Measurements from ENCODE around the gene BEND6. TPM values are rescaled to one million over a fixed set of nuclear protein-coding genes. Genes with fewer than 3 reads are reported as not detected.

The BEND6 gene
- total and polyA plus RNA-seq, 2 donors (not counting 1 experiment from before 2014, with no cell fraction given), result not detected

- TF ChIP-seq EZH2 (IDR thresholded peaks at IDR 0.05; ENCODE audit: borderline replicate concordance, insufficient read depth, low read depth, low read length, poor library complexity, severe bottlenecking), result no peak
- no peak for TF ChIP-seq CTCF (IDR thresholded peaks at IDR 0.05)
- Histone ChIP-seq H3K27me3 (replicated peaks in 1 of 4; ENCODE audit: control extremely low read depth in 1 of 4, control insufficient read depth in 3 of 4, insufficient read depth in 4 of 4, low read length in 3 of 4) (no peaks in the 10 kb centered on the region), H3K9me3 (ENCODE audit: control extremely low read depth in 1 of 3, control insufficient read depth in 2 of 3, insufficient read depth in 1 of 3, low read length in 2 of 3) (peaks cover under 1 to 6% (median 6%) of the 10 kb centered on the region in 3 donors), H4K20me1 (ENCODE audit: control insufficient read depth, insufficient read depth, low read length, poor library complexity, severe bottlenecking) (no peaks in the 10 kb centered on the region), H3K4me2 (replicated peaks; ENCODE audit: low read depth, low read length, poor library complexity, severe bottlenecking) (no peak overlapping the region), H3K4me3 (ENCODE audit: control extremely low read depth in 1 of 5, extremely low read depth in 1 of 5, insufficient read depth in 1 of 5, low read depth in 2 of 5, low read length in 4 of 5) (no peak overlapping the region), H3K27ac (ENCODE audit: low read length in 2 of 2) (no peak overlapping the region), H3K36me3 (replicated peaks in 1 of 2; ENCODE audit: control extremely low read depth in 1 of 2, control insufficient read depth in 1 of 2, extremely low read depth in 1 of 2, insufficient read depth in 2 of 2, low read length in 1 of 2) (no peaks in the 10 kb centered on the region), H3K79me2 (ENCODE audit: control insufficient read depth, insufficient read depth, low read length) (no peaks in the 10 kb centered on the region), H3K4me1 (ENCODE audit: control insufficient read depth in 2 of 2, insufficient read depth in 2 of 2, low read length in 2 of 2) (no peaks in the 10 kb centered on the region), H2AFZ (ENCODE audit: insufficient read depth, low read depth, low read length, poor library complexity, severe bottlenecking) (no peak overlapping the region), H3K9ac (ENCODE audit: low read length) (no peak overlapping the region)
- Mint-ChIP-seq H3K27me3 (peaks cover 17% of the 10 kb centered on the region), H3K9me3 (ENCODE audit: insufficient read depth) (no peaks in the 10 kb centered on the region), H3K4me3 (no peak overlapping the region), H3K4me1 (no peaks in the 10 kb centered on the region), H3K27ac (no peak overlapping the region)
- ChIA-PET POLR2A (no interaction called here), CTCF (no interaction called here)
- ATAC-seq (ENCODE audit: low read depth) (no peak), DNase-seq (no peak)
- 79% methylated on average over 2 of the region's 4 CpGs for WGBS (ENCODE audit: insufficient coverage)
- intact Hi-C loops (cut with micrococcal nuclease), result no loop called here
Observed at GRCh38 chr6:56936466-56936865, 18.4 kb upstream of the BEND6 start.

GRCh38 chr6:56938649-56939191, 16.2 kb upstream of the BEND6 start:
- Histone ChIP-seq H3K27ac (ENCODE audit: low read length in 2 of 2) (no peak overlapping the region), H3K9me3 (ENCODE audit: control extremely low read depth in 1 of 3, control insufficient read depth in 2 of 3, insufficient read depth in 1 of 3, low read length in 2 of 3) (peaks cover 3 to 13% (median 10%) of the 10 kb centered on the region in 3 donors), H3K79me2 (ENCODE audit: control insufficient read depth, insufficient read depth, low read length) (no peaks in the 10 kb centered on the region), H4K20me1 (ENCODE audit: control insufficient read depth, insufficient read depth, low read length, poor library complexity, severe bottlenecking) (no peaks in the 10 kb centered on the region), H2AFZ (ENCODE audit: insufficient read depth, low read depth, low read length, poor library complexity, severe bottlenecking) (no peak overlapping the region), H3K4me3 (ENCODE audit: control extremely low read depth in 1 of 5, extremely low read depth in 1 of 5, insufficient read depth in 1 of 5, low read depth in 2 of 5, low read length in 4 of 5) (no peak overlapping the region), H3K4me2 (replicated peaks; ENCODE audit: low read depth, low read length, poor library complexity, severe bottlenecking) (no peak overlapping the region), H3K36me3 (replicated peaks in 1 of 2; ENCODE audit: control extremely low read depth in 1 of 2, control insufficient read depth in 1 of 2, extremely low read depth in 1 of 2, insufficient read depth in 2 of 2, low read length in 1 of 2) (no peaks in the 10 kb centered on the region), H3K27me3 (replicated peaks in 1 of 4; ENCODE audit: control extremely low read depth in 1 of 4, control insufficient read depth in 3 of 4, insufficient read depth in 4 of 4, low read length in 3 of 4) (no peaks in the 10 kb centered on the region), H3K4me1 (ENCODE audit: control insufficient read depth in 2 of 2, insufficient read depth in 2 of 2, low read length in 2 of 2) (no peaks in the 10 kb centered on the region), H3K9ac (ENCODE audit: low read length) (no peak overlapping the region)
- CTCF ChIA-PET, result no interaction called here
- ATAC-seq (ENCODE audit: low read depth) (no peak), DNase-seq (no peak)
- no peak overlapping the region for H3K4me3 Mint-ChIP-seq
- no peaks in the 10 kb centered on the region for H3K4me1 Mint-ChIP-seq
- no peak overlapping the region for H3K27ac Mint-ChIP-seq
- intact Hi-C loops (cut with micrococcal nuclease), result no loop called here
- no peaks in the 10 kb centered on the region for H3K9me3 Mint-ChIP-seq (ENCODE audit: insufficient read depth)
- POLR2A ChIA-PET, result no interaction called here
- TF ChIP-seq EZH2 (IDR thresholded peaks at IDR 0.05; ENCODE audit: borderline replicate concordance, insufficient read depth, low read depth, low read length, poor library complexity, severe bottlenecking), result no peak
- no peak for TF ChIP-seq CTCF (IDR thresholded peaks at IDR 0.05)
- no CpG with 5 or more reads among the region's 1 CpG for WGBS (ENCODE audit: insufficient coverage)
- H3K27me3 Mint-ChIP-seq, result peaks cover 12% of the 10 kb centered on the region

All from B cell (primary cell).